Activated naive CD8-positive, alpha-beta T cell treated with anti-CD3 and anti-CD28 coated beads, Interleukin-2, amount 50 U/mL, for 16 hours (primary cell): ENCODE measurements around the gene ALOX15.
"Not testable (repeated sequence)": the region's sequence is repeated elsewhere in the genome, so short reads cannot be mapped to it uniquely, and the experiment has no call there.

Experiments used
- DNase-seq: peaks from one replicate; pipeline ENCODE4 v3.0.0-alpha.2; 2020; ENCODE audit warnings: low read depth, low spot score

The ALOX15 gene

GRCh38 chr17:4652997-4653396 lies 11.5 kb upstream of the ALOX15 start:
- no peak for DNase-seq

- DNase-seq = no peak
Observed at GRCh38 chr17:4648741-4649140, 7.3 kb upstream of the ALOX15 start.

- DNase-seq = no peak
Observed at GRCh38 chr17:4645642-4646041, 4.2 kb upstream of the ALOX15 start.

GRCh38 chr17:4643676-4644075 lies 2.2 kb upstream of the ALOX15 start:
- no peak for DNase-seq

- no peak for DNase-seq
Observed at GRCh38 chr17:4642286-4642685, 808 bp upstream of the ALOX15 start.

- not testable (repeated sequence) for DNase-seq
Observed at GRCh38 chr17:4640569-4641188, 799 bp downstream of the ALOX15 start.

- DNase-seq = not testable (repeated sequence)
Observed at GRCh38 chr17:4639301-4640059, 2.0 kb downstream of the ALOX15 start.

- not testable (repeated sequence) for DNase-seq
Observed at GRCh38 chr17:4638766-4639165, 2.7 kb downstream of the ALOX15 start.

GRCh38 chr17:4636474-4637100 lies 4.9 kb downstream of the ALOX15 start:
- DNase-seq = no peak

GRCh38 chr17:4635823-4636375 lies 5.6 kb downstream of the ALOX15 start:
- no peak for DNase-seq

- DNase-seq = no peak
Observed at GRCh38 chr17:4634976-4635375, 6.5 kb downstream of the ALOX15 start.

GRCh38 chr17:4633643-4634042 lies 7.8 kb downstream of the ALOX15 start:
- no peak for DNase-seq

- no peak for DNase-seq
Observed at GRCh38 chr17:4632581-4632920, 8.9 kb downstream of the ALOX15 start.

- no peak for DNase-seq
Observed at GRCh38 chr17:4631836-4632580, 9.5 kb downstream of the ALOX15 start.

GRCh38 chr17:4631431-4631830 lies 10.0 kb downstream of the ALOX15 start:
- no peak for DNase-seq

GRCh38 chr17:4626734-4627256 lies 14.7 kb downstream of the ALOX15 start:
- no peak for DNase-seq

- DNase-seq = no peak
Observed at GRCh38 chr17:4625181-4625617, 16.3 kb downstream of the ALOX15 start.

- not testable (repeated sequence) for DNase-seq
Observed at GRCh38 chr17:4624451-4624911, 17.0 kb downstream of the ALOX15 start.

- no peak for DNase-seq
Observed at GRCh38 chr17:4623249-4623648, 18.2 kb downstream of the ALOX15 start.

GRCh38 chr17:4622375-4622774 lies 19.1 kb downstream of the ALOX15 start:
- no peak for DNase-seq

- no peak for DNase-seq
Observed at GRCh38 chr17:4620531-4621101, 20.9 kb downstream of the ALOX15 start.
